H9 (cell line): ENCODE measurements around the gene CHID1. TPM values are rescaled to one million over a fixed set of nuclear protein-coding genes. Genes with fewer than 3 reads are reported as not detected.

Experiments used
- DNase-seq: peaks from one replicate; pipeline ENCODE4 v3.0.0-alpha.2; 2017
- H2AFZ ChIP-seq: one replicate; pipeline ENCODE4 v1.6.1; 2013; ENCODE audit warnings: mild to moderate bottlenecking, low read length, control low read depth, moderate library complexity
- H2AK5ac ChIP-seq: 2 replicates; pipeline ENCODE4 v1.6.1; 2013; ENCODE audit warnings: low read length, control low read depth, mixed read lengths; ENCODE audit not compliant: insufficient read length
- H2BK120ac ChIP-seq: one replicate; pipeline ENCODE4 v1.6.1; 2013; ENCODE audit warnings: low read depth, mild to moderate bottlenecking, low read length, control low read depth, inconsistent platforms; ENCODE audit not compliant: poor library complexity, severe bottlenecking
- H2BK12ac ChIP-seq: 2 replicates; pipeline ENCODE4 v1.6.1; 2013; ENCODE audit warnings: low read length, control low read depth, mixed read lengths, low read depth; ENCODE audit not compliant: insufficient read length
- H2BK15ac ChIP-seq: 2 replicates; pipeline ENCODE4 v1.6.1; 2013; ENCODE audit warnings: low read depth, low read length, control low read depth
- H2BK20ac ChIP-seq: one replicate; pipeline ENCODE4 v1.6.1; 2013; ENCODE audit warnings: low read depth, mild to moderate bottlenecking, low read length, control low read depth, inconsistent platforms; ENCODE audit not compliant: poor library complexity, severe bottlenecking
- H2BK5ac ChIP-seq: 2 replicates; pipeline ENCODE4 v1.6.1; 2013; ENCODE audit warnings: low read length, control low read depth, mixed read lengths; ENCODE audit not compliant: insufficient read length
- H3K14ac ChIP-seq: 2 replicates; pipeline ENCODE4 v1.6.1; 2013; ENCODE audit warnings: low read length, control low read depth; ENCODE audit not compliant: insufficient read depth
- H3K18ac ChIP-seq: 2 replicates; pipeline ENCODE4 v1.6.1; 2013; ENCODE audit warnings: low read depth, mild to moderate bottlenecking, mixed read lengths, low read length, control low read depth; ENCODE audit not compliant: insufficient read length
- H3K23ac ChIP-seq: 2 replicates; pipeline ENCODE4 v1.6.1; 2013; ENCODE audit warnings: low read length, control low read depth, mixed read lengths, low read depth; ENCODE audit not compliant: insufficient read length
- H3K23me2 ChIP-seq: 2 replicates; pipeline ENCODE4 v1.6.1; 2013; ENCODE audit warnings: low read depth, mild to moderate bottlenecking, mixed read lengths, low read length, control low read depth; ENCODE audit not compliant: insufficient read length, poor library complexity, severe bottlenecking
- H3K27ac ChIP-seq: 2 replicates; pipeline ENCODE4 v1.5.1; 2013; ENCODE audit warnings: low read length, control low read depth, mixed read lengths, low read depth; ENCODE audit not compliant: insufficient read length
- H3K27me3 ChIP-seq: 2 replicates; pipeline ENCODE4 v1.6.1; 2013; ENCODE audit warnings: low read length, control low read depth, inconsistent platforms; ENCODE audit not compliant: insufficient read depth
- H3K4ac ChIP-seq: 2 replicates; pipeline ENCODE4 v1.6.1; 2013; ENCODE audit warnings: low read depth, mild to moderate bottlenecking, control low read depth, inconsistent platforms, low read length, moderate library complexity
- H3K4me1 ChIP-seq: 2 replicates; pipeline ENCODE4 v1.6.1; 2013; ENCODE audit warnings: low read length, control low read depth, inconsistent platforms; ENCODE audit not compliant: insufficient read depth
- H3K4me2 ChIP-seq: 2 replicates; pipeline ENCODE4 v1.6.1; 2013; ENCODE audit warnings: low read length, control low read depth, mixed read lengths; ENCODE audit not compliant: insufficient read length, insufficient read depth
- H3K56ac ChIP-seq: 2 replicates; pipeline ENCODE4 v1.6.1; 2013; ENCODE audit warnings: low read depth, mild to moderate bottlenecking, mixed read lengths, low read length, control low read depth; ENCODE audit not compliant: insufficient read length
- H3K79me1 ChIP-seq: 2 replicates; pipeline ENCODE4 v1.6.1; 2013; ENCODE audit warnings: low read depth, mild to moderate bottlenecking, moderate library complexity, low read length, control low read depth, inconsistent platforms; ENCODE audit not compliant: insufficient read depth, poor library complexity, severe bottlenecking
- H3K79me2 ChIP-seq: 2 replicates; pipeline ENCODE4 v1.6.1; 2013; ENCODE audit warnings: low read length, control low read depth, inconsistent platforms; ENCODE audit not compliant: insufficient read depth
- H3K9ac ChIP-seq: 2 replicates; pipeline ENCODE4 v1.6.1; 2013; ENCODE audit warnings: low read length, control low read depth, mixed read lengths; ENCODE audit not compliant: insufficient read length; ENCODE audit errors: extremely low read depth
- H3K9me3 ChIP-seq: one replicate; pipeline ENCODE4 v1.6.1; 2013; ENCODE audit warnings: low read depth, low read length, inconsistent platforms; ENCODE audit not compliant: control insufficient read depth
- H3T11ph ChIP-seq: one replicate; pipeline ENCODE4 v1.6.1; 2013; ENCODE audit warnings: mild to moderate bottlenecking, low read length, control low read depth, inconsistent platforms
- H4K20me1 ChIP-seq: one replicate; pipeline ENCODE4 v1.6.1; 2013; ENCODE audit not compliant: control insufficient read depth, insufficient read length, insufficient read depth
- H4K5ac ChIP-seq: 2 replicates; pipeline ENCODE4 v1.6.1; 2013; ENCODE audit warnings: low read depth, mild to moderate bottlenecking, mixed read lengths, low read length, control low read depth; ENCODE audit not compliant: insufficient read length
- H4K8ac ChIP-seq: replicated peaks from 2 replicates; pipeline ENCODE4 v1.6.1; 2013; ENCODE audit warnings: low read length, control low read depth, mixed read lengths, low read depth; ENCODE audit not compliant: insufficient read length
- H4K91ac ChIP-seq: 2 replicates; pipeline ENCODE4 v1.6.1; 2013; ENCODE audit warnings: low read depth, mild to moderate bottlenecking, moderate library complexity, mixed read lengths, low read length, control low read depth; ENCODE audit not compliant: insufficient read length
- H3K27ac Mint-ChIP-seq, 3 experiments: 2 replicates in 2 of 3; 3 replicates in 1 of 3; pipeline ENCODE4 v1.8.0; 2020 to 2021; ENCODE audit warnings: mixed read lengths in 3 of 3, mild to moderate bottlenecking in 1 of 3, moderate library complexity in 1 of 3
- H3K27me3 Mint-ChIP-seq: 2 replicates; pipeline ENCODE4 v1.8.0; 2021; ENCODE audit warnings: low read depth, mild to moderate bottlenecking, moderate library complexity, mixed read lengths
- H3K36me3 Mint-ChIP-seq, 3 experiments: 2 replicates in 2 of 3; 3 replicates in 1 of 3; pipeline ENCODE4 v1.8.0; 2020 to 2021; ENCODE audit warnings: low read depth in 3 of 3, mixed read lengths in 3 of 3; ENCODE audit not compliant: insufficient read depth in 1 of 3
- H3K4me1 Mint-ChIP-seq, 2 experiments: 2 replicates each; pipeline ENCODE4 v1.8.0; 2020; ENCODE audit warnings: mixed read lengths in 2 of 2
- H3K4me3 Mint-ChIP-seq, 2 experiments: 2 replicates in 1 of 2; 3 replicates in 1 of 2; pipeline ENCODE4 v1.8.0; 2020 to 2021; ENCODE audit warnings: mild to moderate bottlenecking in 2 of 2, mixed read lengths in 2 of 2, moderate library complexity in 1 of 2
- H3K9me3 Mint-ChIP-seq, 2 experiments: 2 replicates in 1 of 2; 3 replicates in 1 of 2; pipeline ENCODE4 v1.8.0; 2020; ENCODE audit warnings: mild to moderate bottlenecking in 2 of 2, mixed read lengths in 2 of 2, moderate library complexity in 1 of 2
- WGBS: extraction: QIAGEN DNeasy Blood & Tissue Kit; methylation state at CpG from one replicate; pipeline ENCODE4 v1.1.7; 2013; ENCODE audit warnings: missing lambda C conversion rate, low lambda C conversion rate, mixed read lengths; ENCODE audit not compliant: insufficient read length; ENCODE audit errors: extremely low coverage; 5-methylcytosine and 5-hydroxymethylcytosine counted together
- total RNA-seq: library from RNA; stranded (reverse); gene quantifications from 2 replicates; pipeline ENCODE4 v1.2.1, GENCODE V29; 2021
- TF ChIP-seq, protein P1 (sequence below): fragments of 200-600 bp; sonication (generic); conservative IDR thresholded peaks from 3 replicates; pipeline ENCODE4 v1.8.0; 2021; ENCODE audit warnings: antibody characterized with exemption, mild to moderate bottlenecking

CHID1 gene
- total RNA-seq, 1 experiment from 2014 or later: 89.4 TPM

DNA sequence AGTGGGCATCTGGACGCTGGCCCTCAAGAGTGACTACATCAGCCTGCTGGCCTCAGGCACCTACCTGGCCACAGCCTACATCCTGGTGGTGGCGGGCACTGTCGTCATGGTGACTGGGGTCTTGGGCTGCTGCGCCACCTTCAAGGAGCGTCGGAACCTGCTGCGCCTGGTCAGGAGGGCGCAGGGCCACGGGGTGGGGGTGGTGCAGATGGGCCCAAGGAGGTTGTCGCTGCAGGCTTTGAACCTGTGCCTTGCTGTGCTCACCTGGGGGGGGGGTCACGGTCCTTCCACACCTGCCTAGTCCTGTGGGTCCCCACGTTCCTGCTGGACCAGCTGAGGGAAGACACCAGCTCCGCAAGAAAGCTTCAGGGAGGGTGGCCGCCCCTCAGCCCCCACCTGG, 74.3 kb downstream of the CHID1 start:
- Histone ChIP-seq H3K27me3 (peaks cover 4% of the 10 kb centered on the region; the same call in 1 of the 2 replicates), H4K91ac (no peak overlapping the region), H2BK15ac (no peak overlapping the region), H3K23ac (no peak overlapping the region), H3K56ac (no peak overlapping the region), H3K4me1 (no peaks in the 10 kb centered on the region; the same call in 1 of the 2 replicates), H2BK20ac (no peak overlapping the region), H2AK5ac (no peak overlapping the region), H2BK5ac (no peak overlapping the region), H3K14ac (no peak overlapping the region), H3K9ac (no peak overlapping the region), H3T11ph (no peak overlapping the region), H3K79me2 (no peaks in the 10 kb centered on the region; the same call in 1 of the 2 replicates), H3K79me1 (no peaks in the 10 kb centered on the region), H2AFZ (no peak overlapping the region), H4K20me1 (no peaks in the 10 kb centered on the region), H3K4me2 (no peak overlapping the region), H2BK120ac (no peak overlapping the region), H2BK12ac (no peak overlapping the region), H3K27ac (no peak overlapping the region), H3K23me2 (peaks cover 8% of the 10 kb centered on the region), H3K18ac (no peak overlapping the region), H4K5ac (no peak overlapping the region), H4K8ac (no peak overlapping the region), H3K9me3 (no peaks in the 10 kb centered on the region), H3K4ac (no peak overlapping the region)
- no peak for DNase-seq
- H3K27me3 Mint-ChIP-seq: peaks cover 12% of the 10 kb centered on the region
- H3K4me1 Mint-ChIP-seq: peaks cover 23 to 37% of the 10 kb centered on the region in 2 experiments
- H3K36me3 Mint-ChIP-seq: peaks cover 10 to 54% (median 44%) of the 10 kb centered on the region in 3 experiments; a peak in 6 of 7 replicates
- WGBS: no CpG with 5 or more reads among the region's 14 CpGs
- H3K4me3 Mint-ChIP-seq: no peak overlapping the region
- TF ChIP-seq, protein P1, sequence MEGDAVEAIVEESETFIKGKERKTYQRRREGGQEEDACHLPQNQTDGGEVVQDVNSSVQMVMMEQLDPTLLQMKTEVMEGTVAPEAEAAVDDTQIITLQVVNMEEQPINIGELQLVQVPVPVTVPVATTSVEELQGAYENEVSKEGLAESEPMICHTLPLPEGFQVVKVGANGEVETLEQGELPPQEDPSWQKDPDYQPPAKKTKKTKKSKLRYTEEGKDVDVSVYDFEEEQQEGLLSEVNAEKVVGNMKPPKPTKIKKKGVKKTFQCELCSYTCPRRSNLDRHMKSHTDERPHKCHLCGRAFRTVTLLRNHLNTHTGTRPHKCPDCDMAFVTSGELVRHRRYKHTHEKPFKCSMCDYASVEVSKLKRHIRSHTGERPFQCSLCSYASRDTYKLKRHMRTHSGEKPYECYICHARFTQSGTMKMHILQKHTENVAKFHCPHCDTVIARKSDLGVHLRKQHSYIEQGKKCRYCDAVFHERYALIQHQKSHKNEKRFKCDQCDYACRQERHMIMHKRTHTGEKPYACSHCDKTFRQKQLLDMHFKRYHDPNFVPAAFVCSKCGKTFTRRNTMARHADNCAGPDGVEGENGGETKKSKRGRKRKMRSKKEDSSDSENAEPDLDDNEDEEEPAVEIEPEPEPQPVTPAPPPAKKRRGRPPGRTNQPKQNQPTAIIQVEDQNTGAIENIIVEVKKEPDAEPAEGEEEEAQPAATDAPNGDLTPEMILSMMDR: no peak
- no peak overlapping the region; a peak in 1 of 7 replicates for H3K27ac Mint-ChIP-seq
- H3K9me3 Mint-ChIP-seq: no peaks in the 10 kb centered on the region
